ENCODE results near the gene LMF1.

LMF1 gene

DNA sequence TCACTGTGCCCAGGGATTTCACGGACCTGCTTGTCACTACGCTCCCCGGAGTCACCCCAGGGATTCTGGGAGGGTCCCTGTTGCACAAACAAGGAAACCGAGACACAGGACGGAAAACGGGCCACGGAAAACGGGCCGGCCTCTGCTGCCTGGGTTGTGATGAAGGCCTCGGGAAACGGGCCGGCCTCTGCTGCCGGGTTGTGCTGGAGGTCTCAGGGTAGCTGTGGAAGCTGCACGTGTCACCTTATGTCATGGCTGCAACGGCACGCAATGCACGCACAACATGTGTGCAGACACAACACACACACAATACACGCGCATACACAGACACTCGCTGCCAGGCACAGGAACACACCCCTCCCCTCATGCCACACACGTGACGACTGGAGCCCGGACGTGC lies 143.3 kb downstream of the LMF1 start:
- H3K27ac ChIP-seq (ENCODE audit: low read length), result no peak overlapping the region
- H3K4me2 ChIP-seq (ENCODE audit: low read length), result no peak overlapping the region
- no peak overlapping the region for H2AFZ ChIP-seq (ENCODE audit: low read depth, low read length)
- H3K36me3 ChIP-seq (replicated peaks; ENCODE audit: low read depth, low read length), result no peaks in the 10 kb centered on the region
- H3K9me3 ChIP-seq (ENCODE audit: insufficient read depth, low read length), result no peaks in the 10 kb centered on the region
- H3K9ac ChIP-seq (ENCODE audit: low read length), result no peak overlapping the region
- no peaks in the 10 kb centered on the region for H3K4me1 ChIP-seq (ENCODE audit: low read length)
- no peaks in the 10 kb centered on the region for H4K20me1 ChIP-seq (ENCODE audit: insufficient read depth, low read length)
- no peak overlapping the region for H3K4me3 ChIP-seq (ENCODE audit: low read length)
- TF ChIP-seq EZH2phosphoT487 (IDR thresholded peaks at IDR 0.05; ENCODE audit: low read depth), result no peak
- TF ChIP-seq, protein P1, sequence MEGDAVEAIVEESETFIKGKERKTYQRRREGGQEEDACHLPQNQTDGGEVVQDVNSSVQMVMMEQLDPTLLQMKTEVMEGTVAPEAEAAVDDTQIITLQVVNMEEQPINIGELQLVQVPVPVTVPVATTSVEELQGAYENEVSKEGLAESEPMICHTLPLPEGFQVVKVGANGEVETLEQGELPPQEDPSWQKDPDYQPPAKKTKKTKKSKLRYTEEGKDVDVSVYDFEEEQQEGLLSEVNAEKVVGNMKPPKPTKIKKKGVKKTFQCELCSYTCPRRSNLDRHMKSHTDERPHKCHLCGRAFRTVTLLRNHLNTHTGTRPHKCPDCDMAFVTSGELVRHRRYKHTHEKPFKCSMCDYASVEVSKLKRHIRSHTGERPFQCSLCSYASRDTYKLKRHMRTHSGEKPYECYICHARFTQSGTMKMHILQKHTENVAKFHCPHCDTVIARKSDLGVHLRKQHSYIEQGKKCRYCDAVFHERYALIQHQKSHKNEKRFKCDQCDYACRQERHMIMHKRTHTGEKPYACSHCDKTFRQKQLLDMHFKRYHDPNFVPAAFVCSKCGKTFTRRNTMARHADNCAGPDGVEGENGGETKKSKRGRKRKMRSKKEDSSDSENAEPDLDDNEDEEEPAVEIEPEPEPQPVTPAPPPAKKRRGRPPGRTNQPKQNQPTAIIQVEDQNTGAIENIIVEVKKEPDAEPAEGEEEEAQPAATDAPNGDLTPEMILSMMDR (IDR thresholded peaks at IDR 0.05; ENCODE audit: low read depth, low read length), result no peak
- H3K27me3 ChIP-seq (ENCODE audit: low read depth, low read length), result no peaks in the 10 kb centered on the region
- H3K79me2 ChIP-seq (ENCODE audit: low read length), result no peaks in the 10 kb centered on the region

DNA sequence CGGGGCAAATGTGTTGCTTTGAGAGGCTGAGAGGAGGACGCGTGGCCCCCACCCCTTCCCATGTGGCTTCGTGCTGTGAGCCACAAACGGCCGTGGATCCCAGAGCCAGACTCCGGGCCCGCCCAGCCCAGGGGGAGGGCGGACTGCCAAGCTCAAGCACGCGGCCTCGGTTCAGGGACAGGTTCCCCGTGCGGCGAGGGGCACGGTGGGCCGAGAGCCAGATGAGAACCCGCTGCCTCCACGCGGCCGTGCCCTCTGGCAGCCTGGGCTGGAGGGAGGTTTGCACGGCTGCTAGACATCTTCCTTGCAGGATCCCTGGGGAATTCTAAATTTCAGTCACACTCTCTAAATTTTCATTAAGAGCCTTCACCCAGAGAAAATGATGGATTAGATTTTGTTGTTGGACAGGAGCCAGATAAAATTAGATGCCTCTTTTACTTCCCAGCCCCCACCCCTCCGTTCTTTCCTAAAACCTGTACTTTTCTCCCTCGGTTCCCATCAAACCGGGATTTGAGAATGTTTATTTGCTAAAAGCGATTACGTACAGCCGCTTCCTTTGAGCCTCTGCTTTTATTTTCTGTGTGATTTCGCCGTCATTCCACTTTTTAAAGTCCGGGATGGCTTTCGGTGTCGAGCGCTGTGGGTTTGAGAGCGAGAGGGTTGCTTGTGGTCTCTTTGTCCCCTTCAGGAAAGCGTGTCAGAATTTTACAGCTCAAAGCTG lies 145.3 kb downstream of the LMF1 start:
- Histone ChIP-seq H3K4me1 (ENCODE audit: low read length) (no peaks in the 10 kb centered on the region), H3K79me2 (ENCODE audit: low read length) (no peaks in the 10 kb centered on the region), H3K36me3 (replicated peaks; ENCODE audit: low read depth, low read length) (no peaks in the 10 kb centered on the region), H3K9me3 (ENCODE audit: insufficient read depth, low read length) (no peaks in the 10 kb centered on the region), H3K9ac (ENCODE audit: low read length) (no peak overlapping the region), H3K4me3 (ENCODE audit: low read length) (no peak overlapping the region), H2AFZ (ENCODE audit: low read depth, low read length) (no peak overlapping the region), H3K4me2 (ENCODE audit: low read length) (no peak overlapping the region), H3K27me3 (ENCODE audit: low read depth, low read length) (no peaks in the 10 kb centered on the region), H3K27ac (ENCODE audit: low read length) (no peak overlapping the region), H4K20me1 (ENCODE audit: insufficient read depth, low read length) (no peaks in the 10 kb centered on the region)
- TF ChIP-seq, protein P1 (IDR thresholded peaks at IDR 0.05; ENCODE audit: low read depth, low read length), result no peak

DNA sequence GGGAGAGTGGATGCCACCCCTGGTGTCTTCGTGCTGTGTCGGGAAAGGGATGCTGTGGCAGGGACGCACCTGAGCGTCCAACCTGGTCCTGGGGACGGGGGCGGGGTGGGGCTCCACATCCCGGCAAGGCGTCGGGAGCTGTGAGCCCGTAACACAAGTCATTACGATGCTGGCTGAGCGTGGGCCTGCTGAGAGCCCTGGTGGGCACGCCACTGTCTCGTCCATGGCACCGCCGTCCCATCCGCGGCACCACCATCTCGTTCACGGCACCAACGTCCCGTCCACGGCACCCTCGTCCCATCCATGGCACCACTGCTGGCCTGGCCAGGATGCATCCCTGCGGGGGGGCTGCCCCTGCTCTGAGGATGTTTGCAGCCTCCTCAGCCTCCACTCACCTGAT lies 146.2 kb downstream of the LMF1 start:
- Histone ChIP-seq H2AFZ (ENCODE audit: low read depth, low read length) (no peak overlapping the region), H3K4me3 (ENCODE audit: low read length) (no peak overlapping the region), H3K27me3 (ENCODE audit: low read depth, low read length) (no peaks in the 10 kb centered on the region), H3K9me3 (ENCODE audit: insufficient read depth, low read length) (no peaks in the 10 kb centered on the region), H3K4me1 (ENCODE audit: low read length) (no peaks in the 10 kb centered on the region), H3K4me2 (ENCODE audit: low read length) (no peak overlapping the region), H3K36me3 (replicated peaks; ENCODE audit: low read depth, low read length) (no peaks in the 10 kb centered on the region), H3K79me2 (ENCODE audit: low read length) (no peaks in the 10 kb centered on the region), H3K9ac (ENCODE audit: low read length) (no peak overlapping the region), H4K20me1 (ENCODE audit: insufficient read depth, low read length) (no peaks in the 10 kb centered on the region), H3K27ac (ENCODE audit: low read length) (no peak overlapping the region)
- no peak for TF ChIP-seq EZH2phosphoT487 (IDR thresholded peaks at IDR 0.05; ENCODE audit: low read depth)

GRCh38 chr16:824194-824593 lies 146.6 kb downstream of the LMF1 start:
- no peaks in the 10 kb centered on the region for H3K9me3 ChIP-seq (ENCODE audit: insufficient read depth, low read length)
- H2AFZ ChIP-seq (ENCODE audit: low read depth, low read length), result no peak overlapping the region
- H3K36me3 ChIP-seq (replicated peaks; ENCODE audit: low read depth, low read length), result no peaks in the 10 kb centered on the region
- no peaks in the 10 kb centered on the region for H3K4me1 ChIP-seq (ENCODE audit: low read length)
- H3K4me2 ChIP-seq (ENCODE audit: low read length), result no peak overlapping the region
- H3K9ac ChIP-seq (ENCODE audit: low read length), result no peak overlapping the region
- no peaks in the 10 kb centered on the region for H4K20me1 ChIP-seq (ENCODE audit: insufficient read depth, low read length)
- H3K4me3 ChIP-seq (ENCODE audit: low read length), result no peak overlapping the region
- TF ChIP-seq EZH2phosphoT487 (IDR thresholded peaks at IDR 0.05; ENCODE audit: low read depth), result no peak
- TF ChIP-seq, protein P1 (IDR thresholded peaks at IDR 0.05; ENCODE audit: low read depth, low read length), result no peak
- no peak overlapping the region for H3K27ac ChIP-seq (ENCODE audit: low read length)
- H3K79me2 ChIP-seq (ENCODE audit: low read length), result no peaks in the 10 kb centered on the region
- no peaks in the 10 kb centered on the region for H3K27me3 ChIP-seq (ENCODE audit: low read depth, low read length)
